GM12874 (cell line): ENCODE data around the gene AP3D1.

Experiments used
- CTCF ChIP-seq: IDR thresholded peaks from 2 replicates; pipeline ENCODE4 v1.5.1; 2011; ENCODE audit warnings: low read depth, mild to moderate bottlenecking, control low read depth, low read length, moderate library complexity; ENCODE audit not compliant: insufficient read depth

AP3D1 gene

GRCh38 chr19:2157452-2157851, 6.1 kb upstream of the AP3D1 start:
- TF ChIP-seq CTCF: no peak

GRCh38 chr19:2154587-2155075, 3.3 kb upstream of the AP3D1 start:
- no peak for TF ChIP-seq CTCF

GRCh38 chr19:2150794-2151338, 500 bp downstream of the AP3D1 start:
- no peak for TF ChIP-seq CTCF

GRCh38 chr19:2149980-2150793, 1.2 kb downstream of the AP3D1 start:
- no peak for TF ChIP-seq CTCF

GRCh38 chr19:2148482-2149135, 2.8 kb downstream of the AP3D1 start:
- TF ChIP-seq CTCF: no peak

GRCh38 chr19:2145831-2146241, 5.5 kb downstream of the AP3D1 start:
- no peak for TF ChIP-seq CTCF

- TF ChIP-seq CTCF: no peak
Measured at GRCh38 chr19:2144190-2144589, 7.2 kb downstream of the AP3D1 start.
